Measurements from ENCODE around the gene UBAC1. TPM values are rescaled to one million over a fixed set of nuclear protein-coding genes. Genes with fewer than 3 reads are reported as not detected.

Gene UBAC1
- total RNA-seq, 1 experiment from 2014 or later, result 55.4 TPM

DNA sequence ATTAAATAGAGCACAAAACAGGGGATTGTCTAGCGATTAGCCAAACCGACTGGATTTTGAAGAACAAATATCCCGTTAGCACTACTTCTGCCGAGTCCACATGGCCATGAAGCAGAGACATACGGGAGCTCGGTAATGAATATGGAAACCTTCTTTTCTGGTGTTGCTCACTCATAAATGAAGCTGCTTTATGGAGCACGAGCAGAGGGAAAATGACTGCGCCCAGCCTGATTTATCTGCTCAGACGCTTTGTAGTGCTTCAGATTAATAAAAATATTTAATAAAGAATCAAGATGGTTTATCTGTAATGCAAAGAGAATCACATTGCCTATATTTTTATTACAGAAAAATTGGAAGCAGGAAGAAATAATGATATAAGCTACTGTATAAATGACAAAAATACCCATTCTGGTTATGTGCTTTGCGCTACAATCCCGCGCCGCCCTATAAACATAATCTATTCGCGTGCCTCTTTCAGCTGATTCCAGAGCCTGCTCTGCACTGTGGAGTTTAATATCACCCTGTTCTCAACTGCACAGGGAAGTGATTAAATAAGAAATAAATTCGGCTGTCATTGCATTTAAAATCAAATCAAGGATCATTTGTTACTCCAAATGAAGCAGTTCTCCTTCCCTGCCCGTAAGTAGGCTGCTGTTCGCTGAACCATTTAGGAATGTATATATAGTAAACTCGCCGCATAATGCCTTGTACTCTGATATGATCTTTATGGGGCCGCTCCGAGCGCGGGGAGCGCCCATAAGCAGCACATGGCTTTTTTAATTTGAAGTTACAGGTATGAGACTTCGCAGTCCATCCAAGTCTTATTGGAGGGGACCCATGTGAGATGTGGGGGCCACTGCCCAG lies 22.3 kb upstream of the UBAC1 start:
- no peaks in the 10 kb centered on the region for H3K4me1 ChIP-seq
- H3K27me3 ChIP-seq (replicated peaks; ENCODE audit: control insufficient read depth, insufficient read depth, low read length), result no peaks in the 10 kb centered on the region
- H3K36me3 Mint-ChIP-seq (ENCODE audit: insufficient read depth, unreplicated experiment), result no peaks in the 10 kb centered on the region
- H3K9me3 Mint-ChIP-seq (ENCODE audit: unreplicated experiment), result no peaks in the 10 kb centered on the region
- DNase-seq, result no peak
- ChIA-PET POLR2A (no interaction called here), CTCF (no interaction called here)
- no peaks in the 10 kb centered on the region for H3K4me1 Mint-ChIP-seq (ENCODE audit: low read depth, unreplicated experiment)
- no TSS peak for BruUV-seq (replicated peaks)
- TF ChIP-seq, protein P1, sequence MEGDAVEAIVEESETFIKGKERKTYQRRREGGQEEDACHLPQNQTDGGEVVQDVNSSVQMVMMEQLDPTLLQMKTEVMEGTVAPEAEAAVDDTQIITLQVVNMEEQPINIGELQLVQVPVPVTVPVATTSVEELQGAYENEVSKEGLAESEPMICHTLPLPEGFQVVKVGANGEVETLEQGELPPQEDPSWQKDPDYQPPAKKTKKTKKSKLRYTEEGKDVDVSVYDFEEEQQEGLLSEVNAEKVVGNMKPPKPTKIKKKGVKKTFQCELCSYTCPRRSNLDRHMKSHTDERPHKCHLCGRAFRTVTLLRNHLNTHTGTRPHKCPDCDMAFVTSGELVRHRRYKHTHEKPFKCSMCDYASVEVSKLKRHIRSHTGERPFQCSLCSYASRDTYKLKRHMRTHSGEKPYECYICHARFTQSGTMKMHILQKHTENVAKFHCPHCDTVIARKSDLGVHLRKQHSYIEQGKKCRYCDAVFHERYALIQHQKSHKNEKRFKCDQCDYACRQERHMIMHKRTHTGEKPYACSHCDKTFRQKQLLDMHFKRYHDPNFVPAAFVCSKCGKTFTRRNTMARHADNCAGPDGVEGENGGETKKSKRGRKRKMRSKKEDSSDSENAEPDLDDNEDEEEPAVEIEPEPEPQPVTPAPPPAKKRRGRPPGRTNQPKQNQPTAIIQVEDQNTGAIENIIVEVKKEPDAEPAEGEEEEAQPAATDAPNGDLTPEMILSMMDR (IDR thresholded peaks at IDR 0.05; ENCODE audit: insufficient read depth in 1 of 2, low read depth in 1 of 2, low read length in 1 of 2, severe bottlenecking in 1 of 2, unreplicated experiment in 1 of 2), result no peak
- H3K27me3 Mint-ChIP-seq (ENCODE audit: insufficient read depth, unreplicated experiment), result peaks cover 2% of the 10 kb centered on the region
- H3K4me3 Mint-ChIP-seq (ENCODE audit: unreplicated experiment), result no peak overlapping the region
- no peaks in the 10 kb centered on the region for H3K36me3 ChIP-seq (ENCODE audit: control insufficient read depth, insufficient read depth, low read length)
- H3K27ac Mint-ChIP-seq (ENCODE audit: unreplicated experiment), result no peak overlapping the region
- intact Hi-C loops (cut with micrococcal nuclease; ENCODE audit: unreplicated experiment), result no loop called here
- no peak overlapping the region for H3K4me3 ChIP-seq (ENCODE audit: low read depth, low read length)
- no peaks in the 10 kb centered on the region for H3K9me3 ChIP-seq

DNA sequence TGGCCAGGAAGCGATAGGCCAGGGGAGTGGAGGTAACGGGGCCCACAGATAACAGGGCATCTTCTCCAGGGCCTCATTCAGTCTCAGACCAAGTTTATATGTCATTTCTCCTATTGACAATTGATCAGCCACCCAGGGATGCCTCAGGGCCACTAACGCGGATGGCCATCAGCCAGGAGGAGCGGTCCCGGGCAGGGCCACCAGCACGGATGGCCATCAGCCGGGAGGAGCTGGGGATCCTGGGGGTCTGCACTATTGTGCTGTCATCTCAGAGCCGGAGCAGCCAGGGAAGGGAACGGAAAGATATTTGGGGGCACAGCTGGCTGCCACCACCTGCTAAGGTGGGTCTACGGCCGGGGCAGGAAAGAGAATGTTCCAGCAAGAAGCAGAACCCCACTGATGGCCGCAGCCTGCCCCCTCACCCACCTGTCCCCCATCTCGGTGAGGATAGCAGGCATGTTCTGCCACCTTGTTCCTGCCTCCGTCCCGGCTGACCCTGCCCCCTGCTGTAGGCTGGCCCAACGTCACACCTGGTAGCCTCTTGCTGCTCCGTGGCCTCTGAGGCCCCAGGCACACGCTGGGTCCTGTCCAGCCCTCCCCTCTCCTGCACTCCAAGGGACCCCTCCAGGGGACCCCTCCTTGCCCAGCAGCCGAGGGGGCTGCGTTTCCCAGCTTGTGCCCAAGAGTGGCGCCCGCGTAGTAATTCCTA lies 21.5 kb upstream of the UBAC1 start:
- H3K27me3 ChIP-seq (replicated peaks; ENCODE audit: control insufficient read depth, insufficient read depth, low read length), result no peaks in the 10 kb centered on the region

DNA sequence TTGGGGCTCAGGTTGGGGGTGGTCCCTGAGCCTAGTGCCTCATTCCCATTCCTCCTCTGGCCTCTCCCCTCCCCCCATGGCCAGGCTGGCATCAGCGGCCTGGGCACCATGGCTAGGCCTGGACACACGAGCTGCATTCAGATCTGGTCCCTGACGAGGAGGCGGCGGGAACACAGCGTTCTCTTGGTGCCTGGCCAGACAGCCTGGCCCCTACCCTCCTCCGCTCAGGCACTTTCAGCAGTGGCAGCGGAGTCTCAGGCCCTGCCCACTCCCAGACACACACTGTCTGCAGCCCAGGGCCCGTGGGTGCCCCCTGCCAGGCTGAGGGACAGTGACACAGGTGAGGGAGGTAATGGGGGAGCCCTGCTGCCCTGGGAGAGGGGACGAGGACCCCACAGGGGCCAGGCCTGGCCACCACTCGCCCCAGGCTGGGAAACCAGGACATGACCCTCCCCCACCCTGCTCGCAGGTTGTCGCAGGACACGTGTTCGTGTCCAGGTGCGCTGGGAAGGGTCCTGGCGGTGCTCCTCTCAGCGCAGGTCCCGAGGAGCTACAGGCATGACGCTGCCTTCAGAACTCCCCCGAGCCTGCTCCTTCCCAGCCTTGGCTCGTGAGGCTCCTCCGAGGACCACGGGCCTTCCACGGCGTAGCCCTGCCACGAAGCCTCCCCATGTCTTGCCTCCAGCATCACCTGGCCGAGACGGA lies 19.9 kb upstream of the UBAC1 start:
- no peak overlapping the region for H3K27ac Mint-ChIP-seq (ENCODE audit: unreplicated experiment)
- ChIA-PET CTCF (no interaction called here), POLR2A (no interaction called here)
- Histone ChIP-seq H3K4me1 (no peaks in the 10 kb centered on the region), H3K4me3 (ENCODE audit: low read depth, low read length) (no peak overlapping the region), H3K9me3 (no peaks in the 10 kb centered on the region), H3K27me3 (replicated peaks; ENCODE audit: control insufficient read depth, insufficient read depth, low read length) (no peaks in the 10 kb centered on the region), H3K36me3 (ENCODE audit: control insufficient read depth, insufficient read depth, low read length) (no peaks in the 10 kb centered on the region)
- H3K9me3 Mint-ChIP-seq (ENCODE audit: unreplicated experiment), result no peaks in the 10 kb centered on the region
- no peaks in the 10 kb centered on the region for H3K36me3 Mint-ChIP-seq (ENCODE audit: insufficient read depth, unreplicated experiment)
- intact Hi-C loops (cut with micrococcal nuclease; ENCODE audit: unreplicated experiment), result no loop called here
- H3K27me3 Mint-ChIP-seq (ENCODE audit: insufficient read depth, unreplicated experiment), result peaks cover 2% of the 10 kb centered on the region
- BruUV-seq (replicated peaks), result no TSS peak
- no peak overlapping the region for H3K4me3 Mint-ChIP-seq (ENCODE audit: unreplicated experiment)
- no peak for DNase-seq
- TF ChIP-seq, protein P1 (IDR thresholded peaks at IDR 0.05; ENCODE audit: insufficient read depth in 1 of 2, low read depth in 1 of 2, low read length in 1 of 2, severe bottlenecking in 1 of 2, unreplicated experiment in 1 of 2), result no peak
- H3K4me1 Mint-ChIP-seq (ENCODE audit: low read depth, unreplicated experiment), result no peaks in the 10 kb centered on the region

More for the DNA sequence above, 21.5 kb upstream of the UBAC1 start:
- Mint-ChIP-seq H3K4me1 (ENCODE audit: low read depth, unreplicated experiment) (no peaks in the 10 kb centered on the region), H3K9me3 (ENCODE audit: unreplicated experiment) (no peaks in the 10 kb centered on the region), H3K27ac (ENCODE audit: unreplicated experiment) (no peak overlapping the region), H3K4me3 (ENCODE audit: unreplicated experiment) (no peak overlapping the region), H3K36me3 (ENCODE audit: insufficient read depth, unreplicated experiment) (no peaks in the 10 kb centered on the region), H3K27me3 (ENCODE audit: insufficient read depth, unreplicated experiment) (peaks cover 2% of the 10 kb centered on the region)
- intact Hi-C loops (cut with micrococcal nuclease; ENCODE audit: unreplicated experiment), result no loop called here
- H3K36me3 ChIP-seq (ENCODE audit: control insufficient read depth, insufficient read depth, low read length), result no peaks in the 10 kb centered on the region
- H3K4me1 ChIP-seq, result no peaks in the 10 kb centered on the region
- no TSS peak for BruUV-seq (replicated peaks)
- CTCF ChIA-PET, result no interaction called here
- POLR2A ChIA-PET, result no interaction called here
- TF ChIP-seq, protein P1 (IDR thresholded peaks at IDR 0.05; ENCODE audit: insufficient read depth in 1 of 2, low read depth in 1 of 2, low read length in 1 of 2, severe bottlenecking in 1 of 2, unreplicated experiment in 1 of 2), result no peak
- no peaks in the 10 kb centered on the region for H3K9me3 ChIP-seq
- no peak for DNase-seq
- no peak overlapping the region for H3K4me3 ChIP-seq (ENCODE audit: low read depth, low read length)

Measured in Caco-2 (cell line).